Stimulated activated CD8-positive, alpha-beta memory T cell treated with anti-CD3 and anti-CD28 coated beads, Interleukin-7, amount 100 ng/mL, for 1 hour (primary cell): Measurements from ENCODE around the gene CHN1.

ENCODE experiments used
- DNase-seq, 2 donors: peaks; one replicate each; pipeline ENCODE4 v3.0.0-alpha.2; 2020; ENCODE audit warnings: low read depth in 2 of 2

Gene CHN1

DNA sequence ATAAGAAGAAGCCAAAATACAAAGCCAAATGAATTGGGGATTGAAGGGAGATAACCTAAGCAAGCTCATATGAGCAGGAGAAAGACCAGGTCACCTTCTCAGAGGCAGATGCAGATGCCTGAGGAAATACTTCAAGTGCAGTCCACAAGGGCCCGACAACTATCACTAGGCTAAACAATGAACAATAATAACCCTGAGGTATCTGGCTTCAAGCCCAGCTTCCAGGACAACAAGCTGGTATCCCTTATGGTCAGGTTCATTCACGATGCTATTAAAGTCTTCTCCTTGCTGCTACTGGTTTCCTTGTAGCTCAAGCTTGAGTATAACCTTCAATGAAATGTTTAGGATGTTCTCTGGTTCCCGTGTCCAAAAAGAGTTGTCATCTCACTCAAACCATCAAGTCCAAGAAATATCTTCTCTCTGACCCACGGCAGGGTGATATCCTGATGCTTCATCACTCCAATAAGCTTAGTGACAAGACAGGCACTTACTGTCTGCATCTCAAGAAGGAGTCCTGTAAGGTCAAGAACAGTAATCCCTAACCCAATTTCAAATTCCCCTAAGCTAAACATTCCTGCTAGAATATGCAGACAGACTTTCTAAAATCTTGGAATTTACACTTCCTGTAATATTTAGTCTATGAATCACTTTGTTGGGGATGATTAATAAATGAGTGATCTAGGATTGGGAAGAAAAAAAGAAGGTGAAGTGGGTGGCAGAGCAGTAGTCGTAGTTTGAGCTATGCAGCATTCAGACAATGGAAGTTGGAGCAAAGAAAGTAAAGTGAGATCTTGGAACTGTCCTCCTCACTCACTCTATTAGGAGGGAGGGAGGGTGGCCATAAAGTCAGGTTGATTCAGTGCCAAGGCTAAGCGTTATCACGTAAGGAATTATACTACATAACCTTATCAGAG is 33.1 kb downstream of the CHN1 start:
- DNase-seq, result no peak

DNA sequence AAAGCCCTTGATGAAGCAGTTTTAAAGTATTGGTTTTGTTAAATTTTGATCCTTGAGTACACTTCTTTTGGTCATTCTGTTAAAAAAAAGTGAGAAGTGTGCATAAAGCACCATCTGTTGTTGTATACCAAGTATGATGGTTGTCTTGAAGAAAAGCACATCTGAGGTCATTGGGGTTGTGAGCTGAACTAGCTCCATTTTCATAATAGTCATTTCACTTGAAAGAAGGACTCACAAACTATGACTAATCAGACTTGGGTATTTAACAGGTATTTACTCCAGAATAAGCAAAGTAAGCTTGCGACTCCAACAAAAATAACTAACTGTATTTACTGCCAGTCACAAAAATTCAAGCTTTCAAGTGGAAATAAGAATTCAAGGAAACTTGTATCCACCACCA is 35.1 kb downstream of the CHN1 start:
- DNase-seq, result no peak

DNA sequence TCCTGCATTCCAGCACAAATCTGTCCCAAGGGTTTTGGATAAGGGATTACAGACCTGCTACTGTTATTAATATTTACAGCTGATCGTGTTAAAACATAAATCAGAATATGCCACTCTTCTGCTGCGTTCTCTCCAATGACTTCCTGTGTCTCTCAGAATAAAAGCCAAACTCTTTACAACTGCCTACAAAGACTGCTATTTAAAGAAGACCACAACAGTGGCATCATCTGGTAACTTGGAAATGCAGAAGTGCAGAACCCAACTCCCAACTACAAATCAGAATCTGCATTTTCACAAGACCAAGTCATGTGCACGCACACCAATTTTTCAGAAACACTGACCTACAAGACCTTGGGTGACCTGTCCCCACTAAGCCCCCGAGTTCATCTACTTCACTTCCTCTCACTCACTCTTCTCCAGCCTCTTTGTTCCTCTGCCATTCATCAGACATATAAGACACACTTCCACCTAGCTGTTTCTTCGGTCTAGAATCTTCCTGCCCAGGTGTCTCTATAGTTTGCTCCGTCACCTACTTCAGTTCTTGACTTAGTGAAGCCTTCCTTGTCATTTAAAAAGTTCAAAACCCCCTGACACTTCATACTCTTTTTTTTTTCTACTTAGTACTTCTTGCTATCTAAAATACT is 36.0 kb downstream of the CHN1 start:
- DNase-seq, result no peak

DNA sequence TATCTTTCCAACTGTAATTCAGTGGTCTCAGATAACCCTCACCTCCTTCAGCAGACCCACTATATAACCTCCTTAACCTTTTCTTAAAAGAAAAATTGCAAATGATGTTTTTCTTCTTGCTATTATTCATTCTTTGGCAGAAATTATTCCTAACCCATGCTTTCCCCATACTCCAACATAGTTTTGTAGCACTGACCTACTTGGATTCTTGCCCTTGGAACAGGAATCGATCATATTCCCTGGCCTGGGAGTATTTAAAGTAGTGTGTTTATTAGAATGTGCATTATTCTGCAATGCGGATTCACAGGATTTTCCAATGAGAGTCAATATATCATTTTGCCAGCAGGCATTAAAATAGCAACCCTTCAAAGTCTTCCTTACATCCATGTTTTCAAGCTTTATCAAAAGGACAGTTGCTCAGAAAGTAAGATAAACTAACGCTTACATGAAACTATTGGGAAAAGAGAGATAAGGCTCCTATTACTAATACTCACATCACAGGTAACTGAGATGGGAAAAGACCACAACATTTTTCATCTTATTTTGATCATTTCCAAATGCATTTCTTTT is 37.4 kb downstream of the CHN1 start:
- DNase-seq, result no peak

DNA sequence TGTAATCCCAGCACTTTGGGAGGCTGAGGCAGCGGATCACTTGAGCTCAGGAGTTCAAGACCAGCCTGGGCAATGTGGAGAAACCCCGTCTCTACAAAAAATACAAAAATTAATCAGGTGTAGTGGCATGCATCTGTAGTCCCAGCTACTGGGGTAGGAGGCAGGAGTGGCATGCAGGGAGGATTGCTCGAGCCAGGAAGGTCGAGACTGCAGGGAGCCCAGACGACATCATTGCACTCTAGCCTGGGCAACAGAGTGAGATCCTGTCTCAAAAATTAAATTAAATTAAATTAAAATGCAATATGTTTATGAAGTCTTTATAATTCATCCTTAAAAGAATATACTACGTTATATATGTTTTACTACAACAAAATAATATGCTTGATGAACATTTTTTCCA is 38.1 kb downstream of the CHN1 start:
- DNase-seq, result no peak

DNA sequence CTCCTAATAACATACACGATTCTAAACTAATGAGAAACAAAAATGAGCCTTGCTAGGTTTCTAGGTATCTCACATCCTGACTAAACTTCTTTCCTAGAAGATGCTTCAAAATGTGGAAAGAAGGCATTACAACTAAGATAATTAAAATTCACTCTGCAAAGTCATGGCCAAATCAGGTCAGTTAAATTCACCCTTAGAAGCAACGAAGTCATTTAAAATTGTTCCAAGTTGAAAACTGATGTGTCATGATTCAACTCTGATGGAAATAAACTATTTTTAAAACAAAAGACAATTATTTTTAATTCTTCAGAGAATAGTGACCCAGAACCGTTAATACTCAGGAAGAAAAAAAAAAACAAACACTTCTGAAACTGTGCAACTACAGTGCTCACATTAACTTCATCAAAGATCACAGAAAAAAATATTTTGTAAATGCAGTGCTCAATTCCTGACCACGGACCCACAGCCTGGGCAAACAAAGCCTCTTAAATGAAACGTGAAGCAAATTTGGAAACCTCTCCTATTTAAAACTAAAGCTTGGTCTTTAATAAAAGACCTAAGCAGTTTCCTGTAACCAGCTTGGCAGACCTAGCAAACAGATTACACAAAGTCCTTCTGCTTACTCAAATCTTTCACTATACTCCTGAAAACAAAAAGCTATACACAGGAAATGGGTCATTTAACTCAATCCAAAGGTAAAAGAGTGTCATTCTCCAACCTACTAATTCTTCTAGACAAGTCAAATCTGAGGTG is 39.0 kb downstream of the CHN1 start:
- DNase-seq, result no peak

DNA sequence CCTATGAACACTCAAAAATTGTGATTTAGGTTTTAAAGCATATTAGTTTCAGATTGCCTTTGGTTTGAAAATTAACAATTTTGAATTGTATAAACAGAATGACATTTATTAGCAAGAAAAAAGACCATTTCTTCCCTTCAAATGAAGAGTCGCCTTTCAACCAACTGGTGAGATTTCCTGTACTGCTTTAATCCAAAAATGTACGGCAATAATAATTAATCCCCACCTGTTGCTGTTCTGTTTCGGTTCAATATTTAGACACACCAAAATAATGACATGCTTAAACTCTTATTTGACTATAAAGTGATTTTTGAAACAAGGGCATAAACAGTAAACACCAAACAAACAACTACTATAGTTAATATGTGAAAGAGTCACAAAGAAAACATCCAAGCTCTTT is 39.6 kb downstream of the CHN1 start:
- DNase-seq, result no peak

DNA sequence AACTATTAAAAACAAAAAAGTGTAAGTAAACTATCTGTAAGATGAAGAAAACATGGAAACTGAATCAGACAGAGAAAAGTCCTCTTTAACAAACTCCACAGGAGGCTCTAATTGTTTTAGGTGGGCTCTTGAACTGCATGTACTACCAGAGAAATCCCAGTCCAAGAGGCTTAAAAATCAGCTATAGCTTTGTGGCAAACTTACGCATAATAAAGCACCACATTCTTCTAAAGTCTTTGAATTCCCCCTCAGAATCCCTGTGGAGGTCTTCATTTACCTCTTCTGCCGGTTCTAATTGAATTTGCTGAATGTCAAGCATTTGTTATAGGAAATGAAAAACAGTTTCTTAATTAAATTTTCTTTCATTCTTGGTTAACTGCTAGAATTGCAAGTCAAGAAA is 40.8 kb downstream of the CHN1 start:
- no peak for DNase-seq

DNA sequence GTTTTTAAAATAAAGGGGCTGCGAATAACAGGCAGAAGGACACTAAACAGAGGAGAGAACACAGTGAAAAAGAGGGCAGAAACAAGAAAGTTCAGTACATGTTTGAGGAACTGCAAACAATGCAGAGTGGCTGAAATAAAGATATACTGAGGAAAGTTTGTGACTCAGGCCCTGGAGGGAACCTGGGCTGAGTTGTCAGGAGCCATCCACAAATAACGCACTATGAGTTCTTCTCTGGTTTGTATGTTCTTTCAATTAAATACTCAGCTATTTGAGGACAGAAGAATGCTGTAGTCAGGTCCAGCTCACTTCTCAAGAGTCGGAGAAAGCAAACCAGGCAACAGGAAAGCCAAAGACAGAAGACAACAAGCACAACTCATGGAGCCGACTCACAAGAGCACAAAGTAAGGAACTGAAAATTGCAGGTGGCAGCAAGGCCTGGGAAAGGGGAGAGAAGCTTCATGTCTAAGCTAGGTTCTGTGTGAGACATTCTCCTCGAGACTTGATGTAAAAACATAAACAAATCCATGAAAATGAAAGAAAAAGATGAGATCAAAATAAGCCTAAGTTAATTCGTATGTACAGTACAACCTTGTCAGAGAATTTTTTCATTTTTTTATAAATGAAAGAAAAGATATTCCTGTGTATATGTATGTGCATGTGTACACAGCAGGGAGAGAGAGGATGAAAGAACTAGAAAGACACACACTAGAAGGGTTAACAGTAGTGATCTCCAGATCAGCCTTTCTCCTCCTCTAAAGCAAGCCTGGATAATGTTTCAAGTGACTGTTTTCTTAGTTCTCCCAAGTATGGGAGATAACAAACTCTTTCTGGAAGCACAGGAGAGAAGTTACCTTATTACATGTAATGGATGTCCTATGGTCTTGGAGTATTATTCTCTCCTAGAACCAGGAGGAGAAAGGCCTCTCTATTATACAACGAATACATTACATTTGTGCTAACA is 41.5 kb downstream of the CHN1 start:
- DNase-seq, result no peak

DNA sequence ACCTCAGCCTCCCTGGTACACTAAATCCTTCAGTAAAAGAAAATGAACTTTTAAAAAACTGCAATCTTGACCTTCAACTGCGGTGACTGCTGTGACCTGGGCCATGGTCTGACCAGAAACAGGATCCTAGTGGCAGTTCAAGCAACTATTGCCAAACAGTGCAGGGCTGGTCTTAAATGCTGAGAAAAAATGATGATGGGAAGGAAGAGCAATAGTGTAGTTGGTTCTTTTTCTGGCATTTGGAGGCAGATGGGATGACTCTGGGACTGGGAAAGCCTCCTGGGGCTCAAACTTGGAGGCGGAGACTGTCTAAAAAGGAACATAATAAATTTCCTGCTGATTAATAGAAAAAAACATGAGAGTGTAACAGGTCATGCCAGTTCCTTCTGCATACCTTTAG is 45.4 kb downstream of the CHN1 start:
- no peak for DNase-seq

DNA sequence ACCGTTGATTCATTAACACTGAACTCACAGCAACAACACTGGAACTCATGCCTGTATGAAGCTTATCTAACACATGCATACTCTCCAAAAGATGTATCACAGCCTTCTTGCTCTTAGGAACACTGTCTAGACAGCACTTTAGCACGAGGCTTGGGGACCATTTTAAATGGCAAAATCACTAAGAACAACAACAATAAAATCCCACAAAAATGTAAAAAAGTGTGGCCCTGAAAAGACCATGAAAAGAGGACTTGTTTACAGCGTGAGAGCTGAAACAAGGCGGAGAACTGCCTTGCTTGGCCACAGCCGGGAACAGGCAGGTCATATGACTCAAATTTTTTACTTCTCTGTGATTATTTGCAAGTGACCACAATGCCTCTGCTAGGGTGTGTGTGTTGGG is 48.1 kb downstream of the CHN1 start:
- DNase-seq, result no peak

DNA sequence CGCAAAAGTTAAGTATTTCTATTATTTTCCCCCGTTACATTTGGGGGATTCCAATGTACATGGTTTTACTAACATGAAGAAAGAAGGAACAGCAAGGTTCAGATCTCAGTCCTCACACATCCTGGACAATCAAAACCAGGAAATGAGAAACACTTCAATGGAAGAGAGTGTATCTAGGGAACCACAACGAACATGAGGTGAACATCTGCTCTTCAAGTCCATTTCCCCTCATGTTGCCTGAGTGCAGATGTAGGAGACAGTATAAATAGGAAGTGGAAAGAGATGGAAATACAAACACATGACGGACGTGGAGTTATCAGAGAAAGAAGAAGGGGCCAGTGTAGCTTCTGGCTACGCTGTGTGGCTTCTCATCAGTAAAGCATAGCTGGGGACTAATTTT is 52.6 kb downstream of the CHN1 start:
- no peak for DNase-seq

DNA sequence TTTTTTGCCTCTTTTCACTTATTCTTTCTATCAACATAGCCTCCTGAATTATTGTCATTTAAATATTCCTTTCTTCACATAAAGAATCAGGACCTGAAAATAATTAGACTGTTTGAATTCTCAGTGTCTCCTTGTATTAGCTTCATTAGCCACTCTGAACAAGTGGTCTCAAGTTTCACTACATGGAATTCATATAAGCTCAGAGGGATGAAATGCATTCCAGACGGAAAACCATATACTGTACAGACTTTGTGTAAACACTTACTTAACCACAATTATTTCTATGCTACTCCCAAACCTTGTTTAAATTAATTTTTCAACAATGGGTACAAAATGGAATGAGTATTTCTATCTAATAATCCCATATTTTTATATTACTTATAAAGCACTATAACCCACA is 53.4 kb downstream of the CHN1 start:
- DNase-seq, result no peak

DNA sequence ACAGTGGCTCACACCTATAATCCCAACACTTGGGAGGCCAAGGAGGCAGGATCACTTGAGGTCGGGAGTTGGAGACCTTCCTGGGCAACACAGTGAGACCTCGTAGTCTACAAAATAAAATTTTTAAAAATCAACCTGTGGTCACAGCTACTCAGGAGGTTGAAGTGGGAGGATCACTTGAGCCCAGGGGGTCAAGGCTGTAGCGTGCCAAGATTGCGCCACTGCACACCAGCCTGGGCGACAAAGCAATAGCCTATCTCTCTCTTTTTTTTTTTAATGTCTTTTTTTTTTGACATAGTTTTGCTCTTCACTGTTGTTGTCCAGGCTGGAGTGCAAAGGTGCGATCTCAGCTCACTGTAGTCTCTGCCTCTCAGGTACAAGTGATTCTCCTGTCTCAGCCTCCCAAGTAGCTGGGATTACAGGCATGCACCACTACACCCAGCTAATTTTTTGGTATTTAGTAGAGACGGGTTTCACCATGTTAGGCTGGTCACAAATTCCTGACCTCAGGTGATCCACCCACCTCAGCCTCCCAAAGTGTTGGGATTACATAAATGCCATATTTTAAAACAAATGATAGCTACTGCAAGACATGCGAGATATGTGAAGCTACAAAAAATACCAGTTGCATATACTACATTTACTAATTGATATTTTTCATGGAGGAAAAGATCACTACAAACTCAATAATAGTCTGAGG is 55.0 kb downstream of the CHN1 start:
- no peak for DNase-seq

DNA sequence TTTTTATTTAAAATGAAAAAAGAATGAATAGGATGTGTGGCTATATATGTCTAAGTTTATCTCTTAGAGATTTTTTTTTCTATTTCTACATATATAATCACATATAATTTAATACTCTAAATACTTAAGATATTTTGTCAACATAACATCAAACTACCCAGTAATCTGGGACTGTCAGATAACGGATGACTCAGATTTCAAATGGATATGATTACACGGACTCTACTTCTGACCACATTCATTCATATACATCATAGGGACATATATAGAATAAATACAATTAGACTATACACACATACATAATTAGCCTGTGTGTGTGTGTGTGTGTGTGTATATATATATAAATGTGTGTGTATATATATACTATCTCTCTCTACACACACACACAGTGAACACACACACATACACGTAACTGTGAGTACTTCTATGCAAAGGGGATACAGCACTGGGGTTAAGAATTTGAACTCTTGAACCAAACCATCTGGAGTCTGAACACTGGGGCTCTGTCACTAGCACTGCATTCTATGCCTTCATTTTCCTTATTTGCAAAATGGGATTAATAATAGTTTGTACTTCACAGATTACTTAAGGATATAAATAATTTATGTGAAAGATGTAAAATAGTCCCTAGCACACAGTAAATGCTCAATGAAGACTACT is 59.5 kb downstream of the CHN1 start:
- DNase-seq, result no peak

DNA sequence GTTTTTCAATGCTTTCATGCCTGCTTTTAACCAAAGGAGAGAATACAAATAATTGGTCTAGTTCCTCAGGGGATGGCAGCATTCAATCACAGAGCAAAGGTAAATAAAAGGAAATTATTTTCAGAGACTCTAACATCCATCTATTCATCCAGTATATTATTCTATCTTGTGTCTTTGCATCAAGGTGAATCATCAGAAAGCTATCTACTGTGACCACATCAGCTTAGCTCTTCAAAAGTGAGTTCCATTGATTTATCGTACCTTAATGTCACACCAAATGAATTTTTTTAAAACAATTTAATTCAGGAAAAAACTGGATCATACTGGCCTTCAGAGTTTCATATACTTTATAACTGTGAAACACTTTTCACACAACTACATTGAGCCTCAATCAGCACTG is 66.1 kb downstream of the CHN1 start:
- DNase-seq, result no peak

DNA sequence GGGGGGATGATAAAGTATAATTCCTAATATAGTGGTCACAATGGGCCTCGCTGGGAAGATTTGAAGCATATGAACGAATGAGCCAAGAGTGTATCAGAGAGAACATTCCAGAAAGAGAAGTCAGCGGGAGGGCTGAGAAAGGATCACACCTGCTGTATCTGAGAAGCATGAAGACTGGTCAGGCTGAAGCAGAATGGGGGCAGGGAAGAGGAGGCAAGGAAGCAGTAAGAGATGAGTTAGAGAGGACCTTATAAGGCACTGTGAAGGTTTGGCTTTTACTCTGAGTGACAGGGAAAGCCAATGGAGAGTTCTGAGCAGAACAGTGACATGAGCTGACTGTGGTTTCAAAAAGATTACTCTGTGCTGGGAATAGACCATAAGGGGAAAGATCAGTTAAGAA is 73.5 kb downstream of the CHN1 start:
- no peak for DNase-seq

DNA sequence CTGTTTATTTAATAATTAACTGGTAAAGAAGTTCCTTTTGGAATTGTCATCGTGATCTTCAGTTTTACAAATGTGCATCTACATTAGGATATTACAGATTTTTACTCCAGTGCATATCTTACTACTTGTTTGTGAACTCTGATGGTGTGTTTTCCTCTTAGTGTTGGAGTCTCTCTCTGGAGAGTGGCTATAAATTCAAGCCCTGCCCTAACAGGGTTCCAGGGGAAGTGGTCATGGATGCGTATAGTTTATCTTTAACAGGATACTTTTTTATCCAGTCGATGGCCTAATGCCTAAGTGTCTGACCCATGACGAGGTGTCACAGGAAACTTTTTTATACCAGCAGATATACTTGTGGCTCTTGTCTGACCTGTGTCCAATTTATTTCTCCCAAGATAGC is 75.4 kb downstream of the CHN1 start:
- no peak for DNase-seq

DNA sequence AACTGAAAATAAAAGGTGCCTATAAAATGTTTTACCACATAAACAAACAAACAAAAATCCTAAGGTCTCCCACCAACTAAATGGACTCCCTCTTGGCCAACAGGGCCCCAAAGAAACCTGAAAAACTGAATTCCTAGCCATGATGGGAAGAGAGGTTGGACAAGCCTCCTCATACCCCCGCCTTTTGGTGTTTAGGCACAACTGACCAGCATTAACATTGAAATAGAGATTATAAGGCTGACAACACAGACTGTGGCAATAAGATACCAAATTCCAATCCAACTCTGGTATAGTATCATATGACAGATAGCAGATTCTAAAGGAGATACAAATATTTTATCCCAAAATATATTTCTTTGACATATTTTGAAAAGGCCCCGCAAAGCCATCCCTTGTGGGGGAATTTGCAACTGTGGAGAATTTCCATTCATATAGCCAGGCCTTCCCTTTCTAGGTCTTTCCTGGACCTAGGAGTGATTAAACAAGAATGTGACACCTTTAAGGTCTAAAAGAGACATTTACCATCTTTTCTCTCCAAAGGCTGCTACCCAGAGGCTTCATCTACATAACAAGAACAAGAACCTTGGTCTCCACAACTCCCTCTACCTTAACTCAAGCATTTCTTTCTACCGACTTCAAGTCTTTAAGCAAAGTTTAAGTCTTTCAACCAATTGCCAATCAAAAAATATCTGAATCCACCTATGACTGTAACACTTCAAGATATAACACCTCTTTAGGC is 80.0 kb downstream of the CHN1 start:
- DNase-seq, result no peak
